ENCODE measurements around the gene CLEC10A. TPM values are rescaled to one million over a fixed set of nuclear protein-coding genes. Genes with fewer than 3 reads are reported as not detected.

The CLEC10A gene
- total RNA-seq, 1 donor from 2014 or later: 12.6 TPM

GRCh38 chr17:7114241-7114874 lies 34.3 kb upstream of the CLEC10A start, which contains the start of gene ASGR2:
TSS of gene ASGR2 (minus strand) at chr17:7114822. CDS start at chr17:7114240, 582 bp downstream.
- no peaks in the 10 kb centered on the region for H3K36me3 ChIP-seq
- H3K4me3 ChIP-seq: no peak within 1 kb of the TSS
- DNase-seq (no peak), ATAC-seq (no peak)
- peaks cover 5% of the 10 kb centered on the region for H3K27me3 ChIP-seq
- intact Hi-C loops (cut with DNase I): no loop called here
- H3K9me3 ChIP-seq: no peaks in the 10 kb centered on the region
- peak within 1 kb of the TSS; percentile 9 for H3K27ac ChIP-seq
- TF ChIP-seq, protein P1, sequence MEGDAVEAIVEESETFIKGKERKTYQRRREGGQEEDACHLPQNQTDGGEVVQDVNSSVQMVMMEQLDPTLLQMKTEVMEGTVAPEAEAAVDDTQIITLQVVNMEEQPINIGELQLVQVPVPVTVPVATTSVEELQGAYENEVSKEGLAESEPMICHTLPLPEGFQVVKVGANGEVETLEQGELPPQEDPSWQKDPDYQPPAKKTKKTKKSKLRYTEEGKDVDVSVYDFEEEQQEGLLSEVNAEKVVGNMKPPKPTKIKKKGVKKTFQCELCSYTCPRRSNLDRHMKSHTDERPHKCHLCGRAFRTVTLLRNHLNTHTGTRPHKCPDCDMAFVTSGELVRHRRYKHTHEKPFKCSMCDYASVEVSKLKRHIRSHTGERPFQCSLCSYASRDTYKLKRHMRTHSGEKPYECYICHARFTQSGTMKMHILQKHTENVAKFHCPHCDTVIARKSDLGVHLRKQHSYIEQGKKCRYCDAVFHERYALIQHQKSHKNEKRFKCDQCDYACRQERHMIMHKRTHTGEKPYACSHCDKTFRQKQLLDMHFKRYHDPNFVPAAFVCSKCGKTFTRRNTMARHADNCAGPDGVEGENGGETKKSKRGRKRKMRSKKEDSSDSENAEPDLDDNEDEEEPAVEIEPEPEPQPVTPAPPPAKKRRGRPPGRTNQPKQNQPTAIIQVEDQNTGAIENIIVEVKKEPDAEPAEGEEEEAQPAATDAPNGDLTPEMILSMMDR (IDR thresholded peaks at IDR 0.05): no peak
- no peaks in the 10 kb centered on the region for H3K4me1 ChIP-seq

DNA sequence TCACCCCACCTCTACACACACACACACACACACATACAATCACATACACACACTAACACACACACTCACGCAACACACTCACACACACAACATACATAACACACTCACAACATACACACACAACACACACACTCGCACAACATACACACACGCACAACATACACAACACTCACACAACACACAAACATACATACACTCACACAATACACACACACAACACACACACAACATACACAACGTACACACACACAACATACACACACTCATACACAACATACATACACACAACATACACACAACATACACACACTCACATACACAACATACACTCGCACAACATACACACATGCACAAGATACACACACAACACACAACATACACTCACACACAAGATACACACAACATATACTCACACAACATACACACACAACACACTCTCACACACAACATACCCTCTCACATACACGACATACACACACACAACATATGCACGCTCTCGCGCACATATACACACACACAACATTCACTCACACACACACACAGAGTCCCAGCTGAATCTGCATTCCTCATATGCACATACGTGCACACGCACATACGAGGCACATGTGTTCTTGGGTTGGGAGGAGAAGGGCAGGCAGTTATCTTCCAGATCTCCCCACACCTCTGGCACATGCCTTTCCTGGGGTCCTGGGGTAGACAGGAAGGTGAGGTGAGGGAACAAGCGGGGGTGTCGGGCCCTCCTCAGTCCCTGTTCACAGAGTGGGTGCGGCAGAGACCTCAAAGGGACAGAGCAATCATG lies 33.4 kb upstream of the CLEC10A start:
- intact Hi-C loops (cut with DNase I): no loop called here
- TF ChIP-seq, protein P1 (IDR thresholded peaks at IDR 0.05): no peak
- no peak overlapping the region for H3K27ac ChIP-seq
- H3K4me1 ChIP-seq: no peaks in the 10 kb centered on the region
- H3K27me3 ChIP-seq: no peaks in the 10 kb centered on the region
- DNase-seq (no peak), ATAC-seq (no peak)
- H3K9me3 ChIP-seq: no peaks in the 10 kb centered on the region
- H3K4me3 ChIP-seq: no peak overlapping the region
- no peaks in the 10 kb centered on the region for H3K36me3 ChIP-seq

DNA sequence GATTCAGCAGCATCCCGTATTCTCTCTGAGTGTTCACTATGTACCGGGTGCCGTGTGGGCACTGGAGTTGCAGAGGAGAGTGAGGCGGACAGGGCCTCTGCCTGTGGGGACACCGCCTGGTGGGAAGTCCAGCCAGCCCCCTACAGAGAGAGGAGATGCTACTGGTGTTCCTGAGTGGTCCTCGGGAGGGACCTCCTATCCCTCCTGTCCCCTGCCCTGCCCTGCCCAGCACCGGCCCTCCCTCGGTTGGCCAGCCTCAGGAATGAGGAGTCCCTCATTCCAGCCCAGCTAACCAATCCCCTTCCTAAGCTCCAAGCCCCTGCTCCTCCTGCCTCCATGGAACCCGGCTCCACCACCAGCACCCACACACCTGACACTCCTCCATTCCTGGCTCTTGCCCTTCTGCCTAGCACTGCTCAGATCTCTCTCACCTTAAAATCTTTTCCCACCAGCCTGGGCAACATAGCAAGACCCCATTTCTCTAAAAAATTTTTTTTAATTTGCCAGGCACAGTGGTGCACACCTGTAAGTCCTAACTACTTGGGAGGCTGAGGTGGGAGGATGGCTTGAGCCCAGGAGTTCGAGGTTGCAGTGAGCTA lies 32.6 kb upstream of the CLEC10A start:
- Histone ChIP-seq H3K27ac (no peak overlapping the region), H3K36me3 (no peaks in the 10 kb centered on the region), H3K27me3 (no peaks in the 10 kb centered on the region), H3K4me1 (no peaks in the 10 kb centered on the region), H3K9me3 (no peaks in the 10 kb centered on the region), H3K4me3 (no peak overlapping the region)
- intact Hi-C loops (cut with DNase I): no loop called here
- TF ChIP-seq, protein P1 (IDR thresholded peaks at IDR 0.05): no peak
- ATAC-seq (no peak), DNase-seq (no peak)

DNA sequence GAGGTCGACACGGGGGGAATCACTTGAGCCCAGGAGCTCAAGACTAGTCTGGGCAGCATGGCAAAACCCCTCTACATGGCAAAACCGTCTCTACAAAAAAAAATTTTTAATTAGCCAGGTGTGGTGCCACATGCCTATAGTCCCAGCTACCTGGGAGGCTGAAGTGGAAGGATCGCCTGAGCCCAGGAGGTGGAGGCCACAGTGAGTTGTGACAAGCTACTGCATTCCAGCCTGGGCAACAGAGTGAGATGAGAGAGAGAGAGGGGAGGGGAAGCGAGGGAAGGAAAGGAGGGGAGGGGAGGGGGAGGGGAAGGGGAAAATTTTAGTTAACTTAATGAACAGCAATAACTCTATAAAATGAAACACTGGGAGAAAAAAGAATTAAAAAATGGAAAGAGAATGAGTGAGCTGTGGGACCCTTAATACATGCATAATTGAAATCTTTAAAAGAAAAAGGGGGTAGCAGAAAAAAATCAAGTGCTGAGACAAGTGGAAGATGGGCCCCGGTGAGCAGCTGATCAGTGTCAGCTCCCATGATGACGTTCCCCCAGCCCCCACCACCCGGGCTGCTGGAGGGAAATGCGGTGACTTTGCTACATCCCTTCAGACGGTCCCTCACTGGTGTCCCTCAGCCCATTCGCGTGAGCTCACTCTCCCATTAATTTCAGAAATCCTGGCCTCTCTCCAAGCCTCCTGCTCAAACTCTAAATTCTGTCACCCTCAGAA lies 31.9 kb upstream of the CLEC10A start:
- no peaks in the 10 kb centered on the region for H3K27me3 ChIP-seq
- intact Hi-C loops (cut with DNase I): no loop called here
- H3K36me3 ChIP-seq: no peaks in the 10 kb centered on the region

More for the DNA sequence above, 31.9 kb upstream of the CLEC10A start:
- TF ChIP-seq, protein P1 (IDR thresholded peaks at IDR 0.05): no peak
- H3K4me1 ChIP-seq: no peaks in the 10 kb centered on the region
- H3K9me3 ChIP-seq: no peaks in the 10 kb centered on the region
- no peak overlapping the region for H3K4me3 ChIP-seq
- ATAC-seq: no peak
- H3K27ac ChIP-seq: no peak overlapping the region
- DNase-seq: no peak
